GM19099 (cell line): ENCODE measurements around the gene VIPR2.

Source experiments
- POLR2A ChIP-seq: IDR thresholded peaks from 3 replicates; pipeline ENCODE4 v1.6.1; 2011; ENCODE audit warnings: low read depth; ENCODE audit not compliant: insufficient read length; ENCODE audit errors: extremely low read depth

The VIPR2 gene

GRCh38 chr7:159015081-159015453 lies 129.6 kb downstream of the VIPR2 start:
- no peak for TF ChIP-seq POLR2A

- TF ChIP-seq POLR2A = no peak
Measured at GRCh38 chr7:159014297-159015062, 130.2 kb downstream of the VIPR2 start.

- no peak for TF ChIP-seq POLR2A
Measured at GRCh38 chr7:159013825-159014289, 130.8 kb downstream of the VIPR2 start.

- no peak for TF ChIP-seq POLR2A
Measured at GRCh38 chr7:159013181-159013690, 131.4 kb downstream of the VIPR2 start.

- no peak for TF ChIP-seq POLR2A
Measured at GRCh38 chr7:159012353-159013069, 132.2 kb downstream of the VIPR2 start.

GRCh38 chr7:159011722-159012022 lies 133.0 kb downstream of the VIPR2 start:
- TF ChIP-seq POLR2A = no peak

- no peak for TF ChIP-seq POLR2A
Measured at GRCh38 chr7:159010937-159011721, 133.5 kb downstream of the VIPR2 start.

GRCh38 chr7:159010411-159010810 lies 134.3 kb downstream of the VIPR2 start:
- no peak for TF ChIP-seq POLR2A

GRCh38 chr7:159009951-159010350 lies 134.7 kb downstream of the VIPR2 start:
- no peak for TF ChIP-seq POLR2A

- TF ChIP-seq POLR2A = no peak
Measured at GRCh38 chr7:159008417-159008816, 136.2 kb downstream of the VIPR2 start.

GRCh38 chr7:159007996-159008389 lies 136.7 kb downstream of the VIPR2 start:
- TF ChIP-seq POLR2A = no peak

GRCh38 chr7:159007364-159007995 lies 137.2 kb downstream of the VIPR2 start:
- no peak for TF ChIP-seq POLR2A

GRCh38 chr7:159006610-159007130 lies 138.0 kb downstream of the VIPR2 start:
- no peak for TF ChIP-seq POLR2A

- no peak for TF ChIP-seq POLR2A
Measured at GRCh38 chr7:159005618-159006017, 139.0 kb downstream of the VIPR2 start.

GRCh38 chr7:159004411-159004810 lies 140.3 kb downstream of the VIPR2 start:
- TF ChIP-seq POLR2A = no peak
